ENCODE measurements around the gene FAM20B.
A peak's percentile ranks its signal among the peaks of the same experiment; 100 is the strongest.

FAM20B gene

GRCh38 chr1:179053486-179053885 lies 27.8 kb downstream of the FAM20B start:
- no peak for FAIRE-seq

- no peak for FAIRE-seq
These were observed 30.2 kb downstream of the FAM20B start for GRCh38 chr1:179055937-179056336.

GRCh38 chr1:179058487-179059483 lies 33.1 kb downstream of the FAM20B start:
- no peak for FAIRE-seq

- no peak for FAIRE-seq
These were observed 35.9 kb downstream of the FAM20B start for GRCh38 chr1:179061360-179062282.

- no peak for FAIRE-seq
These were observed 40.8 kb downstream of the FAM20B start for GRCh38 chr1:179066471-179066870.

GRCh38 chr1:179077396-179077795 lies 51.7 kb downstream of the FAM20B start:
- no peak for FAIRE-seq

GRCh38 chr1:179079113-179079761 lies 53.5 kb downstream of the FAM20B start:
- peak; percentile 91 for FAIRE-seq

GRCh38 chr1:179080866-179081686 lies 55.4 kb downstream of the FAM20B start:
- no peak for FAIRE-seq

- peak; percentile 93 for FAIRE-seq
These were observed 56.1 kb downstream of the FAM20B start, which contains the start of gene TOR3A for GRCh38 chr1:179081687-179082332. TOR3A (plus strand) TSS chr1:179082070; CDS start chr1:179082129, 59 bp downstream.

GRCh38 chr1:179082333-179082998 lies 56.8 kb downstream of the FAM20B start:
- FAIRE-seq, result no peak

GRCh38 chr1:179082999-179083335 lies 57.3 kb downstream of the FAM20B start:
- FAIRE-seq, result no peak

GRCh38 chr1:179083533-179083932 lies 57.8 kb downstream of the FAM20B start:
- FAIRE-seq, result no peak

- no peak for FAIRE-seq
These were observed 62.0 kb downstream of the FAM20B start for GRCh38 chr1:179087665-179088064.

GRCh38 chr1:179089827-179090482 lies 64.3 kb downstream of the FAM20B start:
- FAIRE-seq, result no peak

- no peak for FAIRE-seq
These were observed 64.8 kb downstream of the FAM20B start for GRCh38 chr1:179090522-179090921.

- FAIRE-seq, result no peak
These were observed 65.2 kb downstream of the FAM20B start for GRCh38 chr1:179090923-179091322.

GRCh38 chr1:179091691-179092165 lies 66.0 kb downstream of the FAM20B start:
- no peak for FAIRE-seq

- FAIRE-seq, result no peak
These were observed 67.3 kb downstream of the FAM20B start for GRCh38 chr1:179092896-179093461.

- FAIRE-seq, result no peak
These were observed 69.1 kb downstream of the FAM20B start for GRCh38 chr1:179094818-179095217.

- FAIRE-seq, result no peak
These were observed 69.7 kb downstream of the FAM20B start for GRCh38 chr1:179095377-179095776.
